AG04450 (cell line): ENCODE results near the gene PTK6. TPM values are rescaled to one million over a fixed set of nuclear protein-coding genes. Genes with fewer than 3 reads are reported as not detected.

Source experiments
- CTCF ChIA-PET: fragments of 300-600, 350-600 bp; formaldehyde crosslinking; extraction: SDS; loops from one replicate; lab custom pipeline; 2022; ENCODE audit warnings: antibody characterized with exemption, inconsistent platforms; lab: Charles Lee
- POLR2A ChIA-PET: fragments of 350-600 bp; formaldehyde crosslinking; extraction: SDS; loops from one replicate; lab custom pipeline; 2021; ENCODE audit warnings: antibody characterized with exemption, inconsistent platforms; lab: Yijun Ruan, JAX
- DNase-seq: peaks from one replicate; pipeline ENCODE4 v3.0.0-alpha.2; 2011; ENCODE audit warnings: low read depth, low spot score
- H3K27ac ChIP-seq: one replicate; pipeline ENCODE4 v1.5.1; 2012; ENCODE audit warnings: low read depth, low read length, control low read depth
- H3K27me3 ChIP-seq: one replicate; pipeline ENCODE4 v1.6.0; 2012; ENCODE audit warnings: low read length; ENCODE audit not compliant: control insufficient read depth, insufficient read depth
- H3K4me3 ChIP-seq: 2 replicates; pipeline ENCODE4 v1.5.1; 2011; ENCODE audit warnings: mild to moderate bottlenecking, low read depth, low read length, control low read depth
- H3K9me3 ChIP-seq: 2 replicates; pipeline ENCODE4 v1.5.1; 2012; ENCODE audit warnings: low read length; ENCODE audit not compliant: control insufficient read depth, insufficient read depth
- polyA plus RNA-seq: library from polyadenylated mRNA; depleted of rRNA; stranded (reverse); fragments of >200 nt; gene quantifications from 2 replicates; pipeline ENCODE4 v1.2.3, GENCODE V29; 2011
- TF ChIP-seq, protein P1 (sequence below): IDR thresholded peaks from 2 replicates; pipeline ENCODE4 v1.5.1; 2011; ENCODE audit warnings: low read depth, low read length, control low read depth, inconsistent platforms

PTK6 gene
- polyA plus RNA-seq, 1 experiment: 0.02 TPM

DNA sequence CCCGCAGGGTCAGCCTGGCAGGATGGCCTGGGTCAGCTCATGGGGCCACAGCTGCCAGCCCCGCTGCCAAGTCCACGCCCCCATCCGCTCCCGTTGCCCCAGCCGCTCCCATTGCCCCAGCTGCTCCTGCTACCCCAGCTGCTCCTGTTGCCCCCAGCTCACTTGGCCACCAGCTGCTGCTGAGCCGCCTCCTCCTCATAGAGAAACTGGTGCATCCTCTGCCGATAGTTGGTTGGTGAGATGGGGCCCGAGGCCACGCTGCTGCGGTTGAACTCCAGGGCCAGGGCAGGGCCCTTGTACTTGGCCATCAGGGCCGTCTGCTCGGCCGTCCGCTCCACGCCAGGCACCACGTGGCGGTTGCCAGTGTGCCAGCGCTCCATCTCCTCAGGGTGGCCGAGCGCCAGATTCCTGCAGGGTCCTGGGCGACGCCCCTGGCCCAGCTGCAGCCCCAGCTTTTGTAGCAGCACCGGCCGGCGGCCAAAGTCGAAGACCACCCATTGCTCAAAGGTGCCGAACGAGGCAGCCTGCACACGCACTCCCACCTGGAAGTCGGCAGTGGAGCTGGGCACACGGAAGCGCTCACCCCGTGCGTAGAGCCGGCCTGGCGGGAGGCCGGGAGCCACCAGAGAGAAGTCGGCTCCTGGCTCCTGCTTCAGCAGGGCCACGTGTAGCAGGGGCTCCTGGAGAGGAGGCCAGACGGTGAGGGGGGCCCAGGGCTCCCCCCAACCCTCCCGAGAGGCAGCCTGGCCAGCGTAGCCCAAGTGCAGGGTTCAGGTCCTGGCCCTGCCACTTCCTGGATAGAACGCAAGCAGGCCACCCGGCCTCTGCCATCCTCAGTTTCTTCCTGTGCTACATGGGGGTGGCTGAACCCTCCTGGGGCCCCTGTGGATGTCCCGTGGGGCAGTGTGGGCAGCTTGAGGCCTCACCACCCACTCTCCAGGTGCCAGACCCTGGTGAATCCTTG is 32.1 kb upstream of the PTK6 start:
- no peaks in the 10 kb centered on the region; the same call in 1 of the 2 replicates for H3K9me3 ChIP-seq
- DNase-seq: no peak
- no peak overlapping the region for H3K4me3 ChIP-seq
- POLR2A ChIA-PET: no interaction called here
- TF ChIP-seq, protein P1, sequence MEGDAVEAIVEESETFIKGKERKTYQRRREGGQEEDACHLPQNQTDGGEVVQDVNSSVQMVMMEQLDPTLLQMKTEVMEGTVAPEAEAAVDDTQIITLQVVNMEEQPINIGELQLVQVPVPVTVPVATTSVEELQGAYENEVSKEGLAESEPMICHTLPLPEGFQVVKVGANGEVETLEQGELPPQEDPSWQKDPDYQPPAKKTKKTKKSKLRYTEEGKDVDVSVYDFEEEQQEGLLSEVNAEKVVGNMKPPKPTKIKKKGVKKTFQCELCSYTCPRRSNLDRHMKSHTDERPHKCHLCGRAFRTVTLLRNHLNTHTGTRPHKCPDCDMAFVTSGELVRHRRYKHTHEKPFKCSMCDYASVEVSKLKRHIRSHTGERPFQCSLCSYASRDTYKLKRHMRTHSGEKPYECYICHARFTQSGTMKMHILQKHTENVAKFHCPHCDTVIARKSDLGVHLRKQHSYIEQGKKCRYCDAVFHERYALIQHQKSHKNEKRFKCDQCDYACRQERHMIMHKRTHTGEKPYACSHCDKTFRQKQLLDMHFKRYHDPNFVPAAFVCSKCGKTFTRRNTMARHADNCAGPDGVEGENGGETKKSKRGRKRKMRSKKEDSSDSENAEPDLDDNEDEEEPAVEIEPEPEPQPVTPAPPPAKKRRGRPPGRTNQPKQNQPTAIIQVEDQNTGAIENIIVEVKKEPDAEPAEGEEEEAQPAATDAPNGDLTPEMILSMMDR: no peak
- CTCF ChIA-PET: no interaction called here
- H3K27me3 ChIP-seq: no peaks in the 10 kb centered on the region
- no peak overlapping the region for H3K27ac ChIP-seq

DNA sequence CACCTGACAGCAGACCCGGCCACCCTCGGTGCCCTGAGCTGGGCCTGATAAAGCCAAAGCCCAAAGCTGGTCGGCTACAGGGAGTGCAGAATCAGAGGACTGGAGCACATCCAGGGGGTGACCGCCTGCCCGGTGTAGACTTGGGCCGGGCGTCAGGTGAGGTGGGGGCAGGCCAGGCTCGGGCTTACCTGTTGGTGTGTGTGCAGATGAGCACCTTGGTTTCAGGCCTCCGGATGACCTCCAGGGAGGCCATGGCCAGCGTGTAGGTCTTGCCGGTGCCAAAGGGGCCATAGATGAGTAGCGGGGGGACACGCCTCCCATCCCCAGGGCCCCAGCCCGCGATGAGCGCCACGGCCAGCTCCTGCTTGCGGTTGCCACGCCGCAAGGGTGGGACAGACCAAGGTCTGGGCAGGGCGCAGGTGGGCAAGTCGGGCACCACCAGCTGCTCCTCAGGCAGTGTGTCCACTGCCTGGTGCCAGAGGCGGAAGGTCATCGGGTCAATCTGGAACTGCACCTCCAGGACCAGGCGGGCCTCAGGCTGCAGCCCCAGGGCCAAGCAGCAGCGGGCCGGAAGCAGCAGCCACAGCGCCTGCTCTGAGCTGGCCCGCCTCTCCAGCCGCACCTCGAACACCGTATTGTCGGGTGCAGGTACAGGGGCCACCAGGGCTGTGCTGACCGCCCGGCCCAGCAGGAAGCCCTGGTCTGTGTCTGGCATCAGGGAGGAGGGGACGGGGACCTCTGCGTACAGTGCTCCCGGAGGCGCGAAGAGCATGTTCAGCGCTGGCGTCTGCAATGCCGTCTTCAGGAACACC is 31.2 kb upstream of the PTK6 start:
- no peaks in the 10 kb centered on the region for H3K27me3 ChIP-seq
- H3K9me3 ChIP-seq: no peaks in the 10 kb centered on the region; the same call in 1 of the 2 replicates
- no peak overlapping the region for H3K27ac ChIP-seq
- ChIA-PET POLR2A (no interaction called here), CTCF (no interaction called here)
- H3K4me3 ChIP-seq: no peak overlapping the region
- TF ChIP-seq, protein P1: no peak
- no peak for DNase-seq

DNA sequence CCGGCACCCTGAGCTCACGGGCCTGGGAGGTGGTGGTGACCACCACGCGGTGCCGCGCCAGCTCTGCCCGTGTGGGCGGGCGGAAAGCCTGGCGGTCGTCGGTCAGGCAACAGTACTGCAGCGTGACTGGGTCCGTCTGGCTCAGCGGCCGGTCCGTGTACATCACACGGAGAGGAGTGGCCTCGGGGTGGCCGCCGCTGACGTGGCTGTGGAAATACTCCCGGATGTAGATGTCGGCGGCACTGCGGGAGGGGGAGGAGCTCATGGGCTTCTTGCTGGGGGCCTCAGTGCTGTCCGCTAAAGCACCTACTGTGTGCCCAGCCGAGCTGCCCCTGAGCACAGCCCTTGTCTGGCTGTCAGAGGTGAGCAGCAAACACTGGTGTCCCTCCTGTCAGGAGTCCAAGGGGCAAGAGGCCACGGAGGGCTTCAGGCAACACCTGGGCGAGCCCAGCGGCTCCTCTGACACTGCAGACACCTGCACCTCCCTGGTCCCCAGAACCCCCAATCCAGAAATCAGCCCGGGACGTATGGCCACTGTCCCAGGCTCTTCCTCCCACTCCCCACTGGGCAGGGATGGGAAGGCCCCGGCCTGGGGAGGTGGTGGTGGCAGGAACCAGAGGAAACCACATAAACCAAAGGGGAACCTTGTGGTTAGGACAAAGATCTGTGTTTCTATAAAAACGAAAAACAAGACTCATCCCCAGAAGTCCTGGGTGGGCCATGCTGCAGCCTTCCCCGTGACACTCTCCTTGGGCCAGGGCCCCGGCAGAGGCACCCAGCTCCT is 30.4 kb upstream of the PTK6 start:
- TF ChIP-seq, protein P1: no peak
- Histone ChIP-seq H3K27me3 (no peaks in the 10 kb centered on the region), H3K9me3 (no peaks in the 10 kb centered on the region; the same call in 1 of the 2 replicates), H3K27ac (no peak overlapping the region), H3K4me3 (no peak overlapping the region)
- ChIA-PET POLR2A (no interaction called here), CTCF (no interaction called here)
- no peak for DNase-seq

DNA sequence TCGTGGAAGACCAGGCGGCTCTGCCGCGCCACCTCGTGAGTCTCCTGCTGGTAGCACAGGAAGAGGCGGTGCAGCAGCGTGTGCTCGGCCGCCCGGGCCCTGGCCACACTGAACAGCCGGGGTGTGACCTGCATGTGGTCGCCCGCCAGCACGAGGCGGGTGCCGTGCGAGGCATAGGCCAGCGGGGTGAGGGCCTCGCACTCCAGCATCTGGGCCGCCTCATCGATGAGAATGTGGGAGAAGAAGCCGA is 29.9 kb upstream of the PTK6 start:
- Histone ChIP-seq H3K27ac (no peak overlapping the region), H3K4me3 (no peak overlapping the region), H3K27me3 (no peaks in the 10 kb centered on the region), H3K9me3 (no peaks in the 10 kb centered on the region; the same call in 1 of the 2 replicates)
- no peak for DNase-seq
- TF ChIP-seq, protein P1: no peak
- POLR2A ChIA-PET: no interaction called here
- CTCF ChIA-PET: no interaction called here
